ENCODE data around the gene GTPBP8.

GTPBP8 gene

GRCh38 chr3:112990672-112991602 is at the start of gene GTPBP8:
Gene GTPBP8 (plus strand): TSS chr3:112990984. CDS start chr3:112991000, 16 bp downstream.
- DNase-seq = peak; percentile 87

DNA sequence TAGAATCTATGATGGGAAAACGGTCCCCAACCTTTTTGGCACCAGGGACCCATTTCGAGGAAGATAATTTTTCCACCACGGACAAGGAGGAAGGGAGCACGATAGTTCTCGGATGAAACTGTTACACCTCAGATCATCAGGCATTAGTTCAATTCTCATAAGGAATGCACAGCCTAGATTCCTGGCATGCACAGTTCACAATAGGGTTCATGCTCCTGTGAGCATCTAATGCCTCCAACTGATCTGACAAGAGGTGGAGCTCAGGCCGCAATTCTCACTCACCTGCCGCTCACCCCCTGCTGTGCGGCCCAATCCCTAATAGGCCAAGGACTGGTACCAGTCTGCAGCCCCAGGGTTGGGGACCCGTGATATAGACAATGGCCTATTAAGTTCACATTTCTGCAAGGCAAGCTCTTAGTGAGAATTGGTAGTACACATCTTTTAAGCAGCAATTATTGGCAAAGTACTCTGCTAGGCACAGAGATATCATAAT is 42.4 kb upstream of the GTPBP8 start:
- DNase-seq = no peak

- no peak for DNase-seq
Observed at GRCh38 chr3:112956351-112956750, 34.4 kb upstream of the GTPBP8 start.

DNA sequence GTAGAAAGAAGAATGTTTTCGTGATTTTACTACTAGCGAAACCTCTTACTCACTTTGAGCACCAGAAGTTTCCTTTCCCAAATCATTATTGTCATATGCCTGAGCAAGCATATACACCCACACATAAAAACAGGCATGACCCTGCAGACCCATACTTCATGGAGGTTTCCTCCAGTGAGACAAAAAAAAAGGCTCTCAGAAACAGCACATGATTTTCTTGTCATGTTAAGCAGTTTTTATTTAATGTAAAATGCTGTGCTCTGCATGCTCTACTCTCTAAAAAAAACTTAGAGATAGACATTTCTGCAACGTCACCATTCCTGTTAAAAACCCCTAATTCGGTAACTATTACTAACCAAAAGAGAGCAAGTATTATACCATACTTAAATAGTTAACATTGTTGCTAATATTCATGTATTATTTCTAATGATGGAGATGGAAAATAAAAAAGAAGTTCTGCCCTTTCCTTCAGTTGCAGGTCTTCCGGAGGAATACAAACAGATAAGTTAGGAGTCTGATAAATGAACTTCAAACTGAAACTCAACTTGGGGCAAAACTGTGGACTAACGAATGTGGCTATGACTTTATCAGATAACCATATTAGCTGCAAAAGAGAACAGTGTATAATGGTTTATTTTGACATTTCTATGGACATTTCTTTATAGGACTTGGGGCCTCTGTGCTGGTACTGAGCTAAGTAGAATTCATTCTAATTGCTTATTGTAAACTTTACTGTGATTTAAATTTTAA is 31.8 kb upstream of the GTPBP8 start:
- DNase-seq = no peak

- DNase-seq = no peak
Observed at GRCh38 chr3:112963683-112964082, 27.1 kb upstream of the GTPBP8 start.

DNA sequence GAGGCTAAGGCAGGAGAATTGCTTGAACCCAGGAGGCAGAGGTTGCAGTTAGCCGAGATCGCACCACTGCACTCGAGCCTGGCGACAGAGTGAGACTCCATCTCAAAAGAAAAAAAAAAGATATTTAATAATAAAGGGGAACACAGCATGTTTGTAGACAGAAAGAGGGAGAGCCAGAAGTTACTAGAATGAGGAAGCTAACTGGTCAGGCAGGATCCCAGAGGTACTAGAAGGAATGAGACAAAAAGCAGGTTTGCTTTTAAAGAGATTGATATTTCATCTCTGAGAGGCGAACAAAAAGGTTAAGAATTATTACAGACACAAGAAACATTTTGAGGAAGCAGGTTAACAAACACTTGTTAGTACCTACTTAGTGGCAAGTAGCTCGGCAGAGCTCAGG is 25.1 kb upstream of the GTPBP8 start:
- no peak for DNase-seq

GRCh38 chr3:112966633-112967032 is 24.2 kb upstream of the GTPBP8 start:
- no peak for DNase-seq

GRCh38 chr3:112967425-112967824 is 23.4 kb upstream of the GTPBP8 start:
- DNase-seq = no peak

DNA sequence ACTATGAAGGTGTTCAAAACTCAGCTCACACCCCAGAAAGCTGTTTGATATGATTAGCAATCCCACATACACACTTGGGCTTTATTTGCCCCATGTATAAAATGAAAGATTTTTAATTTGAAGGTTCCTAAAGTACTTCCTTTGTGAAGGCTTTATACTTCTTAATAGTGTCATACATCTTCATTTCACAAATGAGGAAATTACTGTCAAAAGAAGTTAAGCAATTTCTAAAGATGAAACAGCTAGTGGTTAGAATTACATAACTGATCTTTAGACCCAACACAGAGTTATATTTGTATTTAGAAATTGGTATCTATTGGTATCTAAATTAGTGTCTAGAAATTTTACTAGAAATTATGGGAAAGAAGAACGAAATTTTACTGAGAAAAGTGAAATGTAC is 23.0 kb upstream of the GTPBP8 start:
- DNase-seq = no peak

DNA sequence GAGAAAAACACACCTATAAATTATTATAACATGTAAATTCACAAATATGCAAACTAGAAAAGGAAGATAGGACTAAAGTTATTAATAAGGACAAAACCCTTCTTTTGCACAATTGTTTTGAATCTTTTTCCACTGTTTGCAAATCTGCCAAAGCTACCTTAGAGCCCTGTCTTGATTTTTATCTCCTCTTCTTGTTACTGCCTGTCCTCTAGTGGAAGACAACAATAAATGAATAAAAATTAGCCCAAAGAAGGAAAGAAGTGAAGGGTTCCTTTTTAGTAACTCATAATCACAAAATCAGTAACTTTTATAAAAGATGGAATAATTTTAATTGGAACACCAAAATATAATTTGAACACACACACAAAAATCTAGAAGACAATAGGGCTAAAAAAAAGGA is 18.6 kb upstream of the GTPBP8 start:
- no peak for DNase-seq

GRCh38 chr3:112973325-112974177 is 17.2 kb upstream of the GTPBP8 start:
- no peak for DNase-seq

DNA sequence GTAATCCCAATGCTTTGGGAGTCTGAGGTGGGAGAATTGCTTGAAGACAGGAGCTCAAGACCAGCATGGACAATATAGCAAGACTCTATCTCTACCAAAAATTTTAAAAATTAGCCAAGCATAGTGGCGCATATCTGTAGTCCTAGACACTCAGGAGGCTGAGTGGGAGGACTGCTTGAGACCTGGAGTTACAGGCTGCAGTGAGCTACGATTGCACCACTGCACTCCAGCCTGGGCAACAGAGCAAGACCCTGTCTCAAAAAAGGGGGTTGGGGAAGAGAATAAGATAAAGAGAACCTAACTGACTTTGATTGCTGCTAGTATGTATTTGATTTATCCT is 16.6 kb upstream of the GTPBP8 start:
- no peak for DNase-seq

DNA sequence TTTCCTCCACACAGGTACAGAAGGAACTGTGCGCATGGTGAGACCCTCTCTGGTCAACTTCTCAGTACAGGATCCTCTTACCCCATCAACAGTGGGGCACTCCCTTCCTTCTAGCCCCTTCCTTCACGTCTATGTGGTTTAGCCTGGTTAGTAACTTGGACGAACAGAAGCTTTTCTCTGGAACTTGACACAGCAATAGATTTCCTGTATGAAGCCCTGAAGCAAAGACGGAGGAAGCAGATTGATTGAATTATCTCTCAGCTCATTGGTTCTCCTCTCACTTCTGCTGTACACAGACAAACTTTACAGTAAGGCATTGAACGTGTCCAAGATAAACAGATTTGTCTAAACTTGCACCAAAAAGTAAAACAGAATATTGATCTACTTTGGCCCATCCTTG is 15.9 kb upstream of the GTPBP8 start, which contains the start of gene CD200R1:
CD200R1 (minus strand) TSS at position 210 of the 400 bp plus-strand sequence. CDS start 246 bp downstream, outside the sequence.
- DNase-seq = no peak

- no peak for DNase-seq
Observed at GRCh38 chr3:112976001-112976400, 14.8 kb upstream of the GTPBP8 start.

DNA sequence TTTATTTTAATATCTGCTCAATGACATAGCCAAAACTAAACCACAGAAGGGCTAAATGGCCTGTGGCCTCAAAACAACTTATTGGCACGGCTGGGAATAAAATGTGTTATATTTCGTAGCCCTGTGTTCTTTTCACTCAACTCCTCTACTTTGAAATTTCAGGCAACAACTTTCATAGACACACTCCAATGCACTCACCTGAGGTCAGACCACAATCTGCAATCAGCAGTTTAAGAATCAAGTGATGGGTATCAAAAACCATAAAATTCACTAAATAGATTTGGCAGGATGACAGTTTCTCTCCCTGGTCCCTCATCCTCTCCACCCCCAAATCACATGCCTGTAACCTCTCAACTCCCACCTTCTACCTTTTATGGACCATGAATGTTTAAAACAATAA is 13.8 kb upstream of the GTPBP8 start:
- DNase-seq = no peak

- DNase-seq = no peak
Observed at GRCh38 chr3:112979244-112979832, 11.4 kb upstream of the GTPBP8 start.

GRCh38 chr3:112980080-112980479 is 10.7 kb upstream of the GTPBP8 start:
- DNase-seq = no peak

GRCh38 chr3:112982710-112983109 is 8.1 kb upstream of the GTPBP8 start:
- no peak for DNase-seq

GRCh38 chr3:112984485-112984884 is 6.3 kb upstream of the GTPBP8 start:
- DNase-seq = peak; percentile 63

DNA sequence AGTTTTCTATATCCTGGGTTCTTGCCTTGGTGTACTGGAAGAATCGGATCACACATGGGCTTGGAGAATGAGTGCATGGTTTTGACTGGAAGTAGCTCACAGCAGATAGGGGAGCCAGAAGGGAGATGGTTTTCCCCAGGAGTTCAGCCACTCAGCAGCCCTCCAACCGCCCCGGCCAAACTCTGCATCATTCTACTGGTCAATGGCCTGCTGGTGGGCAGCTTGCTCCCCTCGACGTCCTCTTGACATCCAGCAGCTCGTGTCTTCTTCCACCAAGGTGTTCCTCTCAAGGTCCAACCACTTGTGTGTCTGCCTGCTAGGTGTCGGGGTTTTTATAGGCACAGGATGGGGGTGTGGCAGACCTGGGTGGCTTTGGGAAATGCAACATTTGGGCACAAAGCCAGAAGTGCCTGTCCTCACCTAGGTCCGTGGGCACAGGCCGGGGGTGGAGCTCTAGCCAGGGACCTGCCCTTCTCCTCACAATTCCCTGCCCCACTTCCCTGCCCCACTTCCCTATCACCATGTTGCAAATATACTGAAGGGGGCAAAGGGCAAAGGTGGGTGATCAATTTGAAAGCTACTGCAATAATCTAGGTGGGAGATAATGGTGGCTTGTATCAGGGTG is 3.0 kb upstream of the GTPBP8 start:
- DNase-seq = no peak

- no peak for DNase-seq
Observed at GRCh38 chr3:112995800-112996199, 5.0 kb downstream of the GTPBP8 start.

DNA sequence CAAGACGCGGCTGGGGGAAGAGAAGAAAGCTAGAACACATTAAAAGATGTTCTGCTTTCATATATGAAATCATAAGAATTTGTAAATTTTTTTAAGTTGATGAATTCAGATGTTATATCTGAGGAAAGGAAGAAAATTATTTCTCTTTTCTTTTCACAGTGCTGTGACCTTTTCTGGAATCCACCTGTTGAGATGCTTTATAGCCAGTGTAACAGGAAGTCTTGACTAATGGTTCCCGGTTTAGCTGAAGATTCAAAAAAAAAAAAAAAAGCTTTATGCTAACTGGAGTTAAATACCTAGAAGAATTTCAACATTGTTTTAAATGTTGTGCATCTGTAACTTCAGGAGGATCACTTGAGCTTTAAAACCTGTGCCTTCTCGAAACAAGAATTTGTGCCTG is 9.9 kb downstream of the GTPBP8 start:
- DNase-seq = no peak

Measured in NCI-H2107 (cell line).